D721Med (cell line): ENCODE results near the gene CCBE1.
A peak's percentile ranks its signal among the peaks of the same experiment; 100 is the strongest.

Source experiments
- DNase-seq: peaks from one replicate; pipeline ENCODE4 v3.0.0; 2011; ENCODE audit warnings: low spot score; ENCODE audit not compliant: insufficient read length
- FAIRE-seq: peaks from 2 replicates; lab custom pipeline; 2011; peaks lifted over from hg19 to GRCh38; lab: Jason Lieb, UNC
- TF ChIP-seq, protein P1 (sequence below): IDR thresholded peaks from 2 replicates; pipeline ENCODE4 v1.5.1; 2012; ENCODE audit warnings: mild to moderate bottlenecking, control low read depth; ENCODE audit not compliant: insufficient read depth; ENCODE audit errors: missing control alignments

CCBE1 gene

GRCh38 chr18:59561612-59562011 lies 135.6 kb downstream of the CCBE1 start:
- TF ChIP-seq, protein P1, sequence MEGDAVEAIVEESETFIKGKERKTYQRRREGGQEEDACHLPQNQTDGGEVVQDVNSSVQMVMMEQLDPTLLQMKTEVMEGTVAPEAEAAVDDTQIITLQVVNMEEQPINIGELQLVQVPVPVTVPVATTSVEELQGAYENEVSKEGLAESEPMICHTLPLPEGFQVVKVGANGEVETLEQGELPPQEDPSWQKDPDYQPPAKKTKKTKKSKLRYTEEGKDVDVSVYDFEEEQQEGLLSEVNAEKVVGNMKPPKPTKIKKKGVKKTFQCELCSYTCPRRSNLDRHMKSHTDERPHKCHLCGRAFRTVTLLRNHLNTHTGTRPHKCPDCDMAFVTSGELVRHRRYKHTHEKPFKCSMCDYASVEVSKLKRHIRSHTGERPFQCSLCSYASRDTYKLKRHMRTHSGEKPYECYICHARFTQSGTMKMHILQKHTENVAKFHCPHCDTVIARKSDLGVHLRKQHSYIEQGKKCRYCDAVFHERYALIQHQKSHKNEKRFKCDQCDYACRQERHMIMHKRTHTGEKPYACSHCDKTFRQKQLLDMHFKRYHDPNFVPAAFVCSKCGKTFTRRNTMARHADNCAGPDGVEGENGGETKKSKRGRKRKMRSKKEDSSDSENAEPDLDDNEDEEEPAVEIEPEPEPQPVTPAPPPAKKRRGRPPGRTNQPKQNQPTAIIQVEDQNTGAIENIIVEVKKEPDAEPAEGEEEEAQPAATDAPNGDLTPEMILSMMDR, result no peak
- no peak for DNase-seq
- no peak for FAIRE-seq

GRCh38 chr18:59560556-59560955 lies 136.7 kb downstream of the CCBE1 start:
- FAIRE-seq, result no peak
- DNase-seq, result no peak
- TF ChIP-seq, protein P1, result no peak

- TF ChIP-seq, protein P1, result no peak
- DNase-seq (no peak), FAIRE-seq (no peak)
Measured at GRCh38 chr18:59559528-59559927, 137.7 kb downstream of the CCBE1 start.

GRCh38 chr18:59555995-59556659 lies 141.1 kb downstream of the CCBE1 start:
- FAIRE-seq (peak; percentile 77), DNase-seq (no peak)
- TF ChIP-seq, protein P1, result no peak

DNA sequence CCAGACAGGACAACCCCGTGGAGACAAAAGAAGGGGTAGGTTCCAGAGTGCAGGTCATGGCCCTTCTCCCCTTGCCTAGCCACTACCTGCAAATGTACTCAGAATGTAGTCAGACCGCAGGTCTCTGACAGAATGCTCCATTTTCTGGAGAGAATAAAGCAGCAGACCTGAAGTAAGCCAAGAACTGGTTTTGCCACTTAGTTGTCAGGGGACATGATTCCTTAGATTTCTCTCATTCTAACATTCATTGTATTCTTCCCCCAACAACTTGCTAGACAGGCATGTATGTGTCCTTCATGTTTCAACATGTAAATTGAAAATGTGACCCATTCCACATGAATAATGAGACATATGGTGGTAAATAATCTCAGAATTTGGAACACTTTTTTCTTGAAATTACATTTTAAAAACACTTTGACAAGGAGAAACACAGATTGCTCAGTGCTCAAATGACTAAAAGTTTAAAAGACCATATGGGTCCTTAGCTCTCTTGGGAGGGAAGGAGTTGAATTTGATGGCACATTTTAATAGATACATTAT lies 142.4 kb downstream of the CCBE1 start:
- peak; percentile 98 for FAIRE-seq
- DNase-seq, result no peak
- TF ChIP-seq, protein P1, result no peak

GRCh38 chr18:59553273-59553870 lies 143.9 kb downstream of the CCBE1 start:
- FAIRE-seq, result no peak
- no peak for DNase-seq
- TF ChIP-seq, protein P1, result no peak
